K562 (cell line): ENCODE data around the gene TOMM6. TPM values are rescaled to one million over a fixed set of nuclear protein-coding genes. Genes with fewer than 3 reads are reported as not detected.
A peak's percentile ranks its signal among the peaks of the same experiment; 100 is the strongest.

Experiments used
- ATAC-seq: fragments of 200-7000 bp; cut with Tn5 transposase; 3 replicates; pipeline ENCODE4 v1.9.1; 2020; ENCODE audit warnings: moderate library complexity
- BruUV-seq: library from RNA; stranded (reverse); fragments of 400-500 nt; replicated peaks from 2 replicates; lab custom pipeline; 2021; lab: Mats Ljungman, UMichigan
- CTCF ChIA-PET: fragments of 300-600 bp; formaldehyde crosslinking; extraction: SDS; loops from one replicate; lab custom pipeline; 2021; ENCODE audit warnings: low intra/inter-chr PET ratio; lab: Yijun Ruan, JAX
- POLR2A ChIA-PET: fragments of 300-600, 350-650 bp; sonication (Branson Sonifier 250); formaldehyde crosslinking; extraction: SDS; loops from one replicate; lab custom pipeline; 2021; ENCODE audit warnings: antibody characterized with exemption, inconsistent platforms; lab: Yijun Ruan, JAX
- DNase-seq, 4 experiments: peaks; one replicate each; pipeline versions ENCODE4 v3.0.0 to v3.0.0-alpha.2; 2011 to 2018; ENCODE audit warnings: low spot score in 3 of 4, mixed read lengths in 3 of 4; ENCODE audit errors: extremely low read depth in 1 of 4
- FAIRE-seq: peaks from 2 replicates; lab custom pipeline; 2011; peaks lifted over from hg19 to GRCh38; lab: Jason Lieb, UNC
- H2AFZ ChIP-seq: 2 replicates; pipeline ENCODE4 v1.6.0; 2011; ENCODE audit warnings: low read depth, low read length, control low read depth, inconsistent platforms
- H3K27ac ChIP-seq: fragments of 200-600 bp; 3 replicates; pipeline ENCODE4 v1.8.0; 2011; ENCODE audit warnings: low read depth, mild to moderate bottlenecking, control low read depth, inconsistent platforms, low read length, moderate library complexity, mixed read lengths; ENCODE audit errors: extremely low read depth
- H3K27me3 ChIP-seq, 2 experiments: fragments of 300-600 bp in 1 of 2; 2 replicates in 1 of 2; 3 replicates in 1 of 2; pipeline versions ENCODE4 v1.6.0 to v1.8.0; 2011; ENCODE audit warnings: inconsistent platforms in 2 of 2, low read length in 2 of 2, mild to moderate bottlenecking in 1 of 2, mixed read lengths in 1 of 2, moderate library complexity in 1 of 2; ENCODE audit not compliant: control insufficient read depth in 2 of 2, insufficient read depth in 2 of 2
- H3K36me3 ChIP-seq: fragments of 300-600 bp; 3 replicates; pipeline ENCODE4 v1.8.0; 2011; ENCODE audit warnings: mild to moderate bottlenecking, low read length, inconsistent platforms; ENCODE audit not compliant: control insufficient read depth, insufficient read depth
- H3K4me1 ChIP-seq, 2 experiments: fragments of 200-600 bp in 1 of 2; replicated peaks in 1 of 2; 2 replicates in 1 of 2; 3 replicates in 1 of 2; pipeline versions ENCODE4 v1.5.1 to v1.8.0; 2011; ENCODE audit warnings: inconsistent platforms in 2 of 2, low read length in 2 of 2, mild to moderate bottlenecking in 1 of 2, mixed read lengths in 1 of 2, moderate library complexity in 1 of 2; ENCODE audit not compliant: control insufficient read depth in 2 of 2, insufficient read depth in 2 of 2
- H3K4me2 ChIP-seq: 2 replicates; pipeline ENCODE4 v1.6.1; 2011; ENCODE audit warnings: low read length, control low read depth, inconsistent platforms, mixed read lengths; ENCODE audit not compliant: insufficient read depth
- H3K4me3 ChIP-seq: fragments of 200-600 bp; sonication (generic), shearing (Covaris generic); 2 replicates; pipeline ENCODE4 v1.5.1; 2016; ENCODE audit warnings: control low read depth, inconsistent platforms
- H3K79me2 ChIP-seq: fragments of 200-600 bp; 3 replicates; pipeline ENCODE4 v1.8.0; 2011; ENCODE audit warnings: low read length, inconsistent platforms; ENCODE audit not compliant: control insufficient read depth, insufficient read depth
- H3K9ac ChIP-seq, 2 experiments: 2 replicates each; pipeline versions ENCODE4 v1.6.0 to v1.6.1; 2011; ENCODE audit warnings: low read depth in 2 of 2, low read length in 2 of 2, control low read depth in 1 of 2, inconsistent platforms in 1 of 2, mild to moderate bottlenecking in 1 of 2, mixed read lengths in 1 of 2; ENCODE audit not compliant: insufficient read depth in 1 of 2
- H3K9me1 ChIP-seq: one replicate; pipeline ENCODE4 v1.6.0; 2011; ENCODE audit warnings: inconsistent platforms, mild to moderate bottlenecking, low read length, moderate library complexity; ENCODE audit not compliant: control insufficient read depth, insufficient read depth
- H3K9me3 ChIP-seq: replicated peaks from 2 replicates; pipeline ENCODE4 v1.5.1; 2011; ENCODE audit warnings: low read depth, low read length, inconsistent platforms; ENCODE audit not compliant: control insufficient read depth, insufficient read depth
- H4K20me1 ChIP-seq: replicated peaks from 2 replicates; pipeline ENCODE4 v1.6.1; 2011; ENCODE audit warnings: low read length, inconsistent platforms, mixed read lengths; ENCODE audit not compliant: control insufficient read depth, insufficient read depth
- EGR1 ChIP-seq: fragments of 450-650 bp; conservative IDR thresholded peaks from 2 replicates; pipeline ENCODE4 v1.6.1; 2017; ENCODE audit warnings: mild to moderate bottlenecking
- RAD21 ChIP-seq, 2 experiments: fragments of 250-450 bp in 1 of 2; fragments of 450-650 bp in 1 of 2; sonication (Bioruptor Pico) in 1 of 2; formaldehyde crosslinking in 1 of 2; IDR thresholded peaks in 1 of 2; conservative IDR thresholded peaks in 1 of 2; 2 replicates each; pipeline versions ENCODE4 v1.4.0 to v1.8.0; 2020 to 2022; ENCODE audit warnings: mild to moderate bottlenecking in 2 of 2, moderate library complexity in 1 of 2
- ZNF143 ChIP-seq: sonication (generic); formaldehyde crosslinking; IDR thresholded peaks from 2 replicates; pipeline ENCODE4 v1.9.0; 2022; ENCODE audit warnings: mild to moderate bottlenecking, missing genetic modification reagents
- ZNF175 ChIP-seq: fragments of 200-800 bp; sonication (Bioruptor generic); IDR thresholded peaks from 2 replicates; pipeline ENCODE4 v1.6.1; 2016; ENCODE audit warnings: low read depth, mild to moderate bottlenecking, missing genetic modification characterization, missing compliant biosample characterization
- WGBS: fragments of 100-300 bp; shearing (Covaris generic); methylation state at CpG from one replicate; pipeline ENCODE4 v1.1.6; 2016; ENCODE audit warnings: low coverage, mixed read lengths; ENCODE audit not compliant: insufficient coverage; ENCODE audit errors: missing lambda C conversion rate; 5-methylcytosine and 5-hydroxymethylcytosine counted together
- in situ Hi-C: fragments of 300-500 bp; cut with MboI; formaldehyde crosslinking; loops from 4 replicates; pipeline ENCODE4 v1.15.0; 2018; ENCODE audit warnings: inconsistent platforms, mixed read lengths
- intact Hi-C: fragments of 100-400 bp; cut with micrococcal nuclease; formaldehyde crosslinking; loops from 2 replicates; pipeline ENCODE4 v1.14.2; 2022
- polyA plus RNA-seq, 8 experiments: library from polyadenylated mRNA; depleted of rRNA in 4 of 8; stranded (reverse) in 5 of 8; unstranded in 3 of 8; fragments of >200 nt; fragmentation: Nextera tagmentation in 2 of 8; fragmentation: Illumina TruSeq in 1 of 8; extraction: Ambion mirVana in 2 of 8; extraction: Trizol in 1 of 8; gene quantifications; 2 replicates each; pipeline versions ENCODE4 v1.2.1 to v1.2.3, GENCODE V29; 2011 to 2014; ENCODE audit warnings: inconsistent platforms in 1 of 8, missing spikeins in 1 of 8
- total RNA-seq, 7 experiments: library from RNA; depleted of rRNA in 6 of 7; stranded (reverse); fragments of >200 nt in 6 of 7; fragmentation: Illumina TruSeq in 2 of 7; extraction: Trizol in 2 of 7; gene quantifications; 2 replicates each; pipeline versions ENCODE4 v1.2.1 to v1.2.3, GENCODE V29; 2011 to 2021; ENCODE audit warnings: low replicate concordance in 1 of 7

The TOMM6 gene
- total and polyA plus RNA-seq, 9 of the 15 experiments (the other 6 are each of a cell fraction or from before 2014, with no cell fraction given), result 380 to 2,097 (median 1,065) TPM

GRCh38 chr6:41757271-41757670, 30.2 kb upstream of the TOMM6 start:
- H3K9me3 ChIP-seq, result no peaks in the 10 kb centered on the region
- TF ChIP-seq ZNF175 (CRISPR knock-in tag), result no peak
- H4K20me1 ChIP-seq, result no peaks in the 10 kb centered on the region
- CTCF ChIA-PET, result no interaction called here
- no peak overlapping the region for H2AFZ ChIP-seq
- no peak overlapping the region for H3K4me2 ChIP-seq
- no peak overlapping the region for H3K4me3 ChIP-seq
- FAIRE-seq, result no peak
- no peak for DNase-seq
- H3K36me3 ChIP-seq, result no peaks in the 10 kb centered on the region
- H3K27me3 ChIP-seq, result peaks cover 37 to 56% of the 10 kb centered on the region in 2 experiments
- no TSS peak for BruUV-seq
- POLR2A ChIA-PET, result interaction anchor here (0.9 to 1.6 kb wide), 4 partner anchors 8 to 17 kb away, joined by 3 to 6 read pairs (median 4); no protein-coding TSS in a partner anchor
- no peaks in the 10 kb centered on the region for H3K79me2 ChIP-seq
- no peak for ATAC-seq
- intact Hi-C loops, result no loop called here
- peaks cover 0 to 7% of the 10 kb centered on the region in 2 experiments; a peak in 1 of 5 replicates for H3K4me1 ChIP-seq
- no peaks in the 10 kb centered on the region for H3K9me1 ChIP-seq
- in situ Hi-C loops, result no loop called here
- H3K9ac ChIP-seq, result no peak overlapping the region; a peak in 1 of 4 replicates
- WGBS, result 35% methylated on average over 6 of the region's 6 CpGs
- H3K27ac ChIP-seq, result no peak overlapping the region

GRCh38 chr6:41757931-41758640, 29.4 kb upstream of the TOMM6 start:
- H3K9ac ChIP-seq, result no peak overlapping the region
- H2AFZ ChIP-seq, result no peak overlapping the region
- H3K9me3 ChIP-seq, result no peaks in the 10 kb centered on the region
- TF ChIP-seq RAD21 (CRISPR knock-in tag; conservative IDR thresholded peaks at IDR 0.05 in 1 of 2, IDR thresholded peaks at IDR 0.05 in 1 of 2), result no peak
- TF ChIP-seq EGR1, result peak; percentile 48
- TF ChIP-seq ZNF143 (CRISPR knock-in tag), result no peak
- no TSS peak for BruUV-seq
- ATAC-seq (no peak), FAIRE-seq (no peak), DNase-seq (no peak)
- no peaks in the 10 kb centered on the region for H3K79me2 ChIP-seq
- H3K27me3 ChIP-seq, result peaks cover 37 to 60% of the 10 kb centered on the region in 2 experiments
- H3K4me2 ChIP-seq, result no peak overlapping the region
- ChIA-PET POLR2A (interaction anchor here (0.9 to 1.6 kb wide), 4 partner anchors 9 to 16 kb away, joined by 3 to 6 read pairs (median 4); no protein-coding TSS in a partner anchor), CTCF (no interaction called here)
- in situ Hi-C loops, result no loop called here
- no peaks in the 10 kb centered on the region for H3K9me1 ChIP-seq
- no peaks in the 10 kb centered on the region for H3K36me3 ChIP-seq
- intact Hi-C loops, result no loop called here
- H3K4me3 ChIP-seq, result no peak overlapping the region
- H4K20me1 ChIP-seq, result no peaks in the 10 kb centered on the region
- no peak overlapping the region for H3K27ac ChIP-seq
- peaks cover 0 to 7% of the 10 kb centered on the region in 2 experiments; a peak in 1 of 5 replicates for H3K4me1 ChIP-seq
- 9% methylated on average over 8 of the region's 8 CpGs for WGBS
